HG02678 (cell line): ENCODE measurements around the gene BMPR1A.

ENCODE experiments used
- ATAC-seq: cut with Tn5 transposase; IDR thresholded peaks from one replicate; pipeline ENCODE4 v1.9.1; 2021; ENCODE audit warnings: mild to moderate bottlenecking, moderate library complexity; ENCODE audit not compliant: unreplicated experiment

Gene BMPR1A

DNA sequence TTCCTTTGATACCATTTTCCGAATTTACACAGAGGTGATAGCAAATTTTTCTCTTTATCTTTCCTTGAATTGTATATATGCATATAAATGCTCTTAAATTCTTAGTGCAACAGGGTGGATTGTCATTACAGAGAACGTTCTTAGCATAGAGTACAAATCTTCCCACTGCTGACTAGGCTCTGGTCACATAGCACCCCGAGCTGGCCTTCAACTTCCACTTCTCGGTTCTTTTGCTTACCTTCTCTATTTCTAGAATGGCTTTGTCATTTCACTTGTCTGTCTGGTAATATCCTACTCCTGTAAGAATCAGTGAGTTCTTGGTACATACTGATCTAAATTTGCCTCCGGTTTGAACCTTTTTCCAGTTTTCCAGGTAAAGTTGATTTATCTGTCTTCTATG lies 225.3 kb downstream of the BMPR1A start:
- ATAC-seq: no peak
